B cell (primary cell): ENCODE measurements around the gene GMNC. TPM values are rescaled to one million over a fixed set of nuclear protein-coding genes. Genes with fewer than 3 reads are reported as not detected.
A peak's percentile ranks its signal among the peaks of the same experiment; 100 is the strongest.

Source experiments
- ATAC-seq: fragments of 200-7000 bp; cut with Tn5 transposase; one replicate; pipeline ENCODE4 v1.10.0; 2021; ENCODE audit warnings: low read depth, mild to moderate bottlenecking, moderate number of reproducible peaks, moderate library complexity
- CTCF ChIA-PET: fragments of 350-600 bp; sonication (Branson Sonifier 250); formaldehyde crosslinking; loops from one replicate; lab custom pipeline; 2021; ENCODE audit warnings: antibody characterized with exemption, inconsistent platforms; lab: Charles Lee
- POLR2A ChIA-PET: fragments of 350-600 bp; sonication (Branson Sonifier 250); formaldehyde crosslinking; loops from one replicate; lab custom pipeline; 2021; ENCODE audit warnings: antibody characterized with exemption; lab: Charles Lee
- DNase-seq: peaks from one replicate; pipeline ENCODE4 v3.0.0; 2013
- H2AFZ ChIP-seq: 2 replicates; pipeline ENCODE4 v1.6.1; 2012; ENCODE audit warnings: mild to moderate bottlenecking, low read depth, low read length; ENCODE audit not compliant: insufficient read depth, poor library complexity, severe bottlenecking
- H3K27ac ChIP-seq, 2 donors: 1 replicate in 1 of 2; 2 replicates in 1 of 2; pipeline ENCODE4 v1.5.1; 2012 to 2013; ENCODE audit warnings: low read length in 2 of 2, mild to moderate bottlenecking in 2 of 2, moderate library complexity in 1 of 2
- H3K27me3 ChIP-seq, 4 experiments: fragments of 200-600 bp in 1 of 4; sonication (generic) in 1 of 4; replicated peaks in 1 of 4; 1 replicate in 2 of 4; 2 replicates in 2 of 4; pipeline versions ENCODE4 v1.6.1 to v1.7.0; 2013 to 2016; ENCODE audit warnings: low read length in 3 of 4, mild to moderate bottlenecking in 2 of 4, mixed read lengths in 1 of 4, moderate library complexity in 1 of 4; ENCODE audit not compliant: insufficient read depth in 4 of 4, control insufficient read depth in 3 of 4; ENCODE audit errors: control extremely low read depth in 1 of 4
- H3K36me3 ChIP-seq, 2 experiments: replicated peaks in 1 of 2; 1 replicate in 1 of 2; 2 replicates in 1 of 2; pipeline versions ENCODE4 v1.6.1 to v1.7.1; 2013; ENCODE audit warnings: low read length in 1 of 2; ENCODE audit not compliant: insufficient read depth in 2 of 2, control insufficient read depth in 1 of 2; ENCODE audit errors: control extremely low read depth in 1 of 2, extremely low read depth in 1 of 2
- H3K4me1 ChIP-seq, 2 donors: fragments of 200-600 bp in 1 of 2; sonication (generic) in 1 of 2; 1 replicate in 1 of 2; 2 replicates in 1 of 2; pipeline versions ENCODE4 v1.5.1 to v1.6.1; 2013 to 2017; ENCODE audit warnings: low read length in 2 of 2; ENCODE audit not compliant: control insufficient read depth in 2 of 2, insufficient read depth in 2 of 2
- H3K4me2 ChIP-seq: replicated peaks from 2 replicates; pipeline ENCODE3; 2012; ENCODE audit warnings: mild to moderate bottlenecking, low read depth, low read length; ENCODE audit not compliant: poor library complexity, severe bottlenecking
- H3K4me3 ChIP-seq, 5 experiments: fragments of 200-600 bp in 1 of 5; sonication (generic) in 1 of 5; 1 replicate in 3 of 5; 2 replicates in 2 of 5; pipeline versions ENCODE4 v1.5.1 to v1.7.0; 2011 to 2016; ENCODE audit warnings: low read length in 4 of 5, mild to moderate bottlenecking in 4 of 5, low read depth in 2 of 5, control low read depth in 1 of 5, moderate library complexity in 1 of 5; ENCODE audit not compliant: insufficient read depth in 1 of 5; ENCODE audit errors: control extremely low read depth in 1 of 5, extremely low read depth in 1 of 5
- H3K79me2 ChIP-seq: fragments of 200-600 bp; sonication (generic); one replicate; pipeline ENCODE4 v1.6.0; 2016; ENCODE audit warnings: low read length; ENCODE audit not compliant: control insufficient read depth, insufficient read depth
- H3K9ac ChIP-seq: fragments of 200-600 bp; sonication (generic); 2 replicates; pipeline ENCODE4 v1.6.1; 2017; ENCODE audit warnings: mild to moderate bottlenecking, low read length, moderate library complexity
- H3K9me3 ChIP-seq, 3 donors: one replicate each; pipeline versions ENCODE4 v1.6.1 to v1.7.1; 2013; ENCODE audit warnings: low read length in 2 of 3; ENCODE audit not compliant: control insufficient read depth in 2 of 3, insufficient read depth in 1 of 3; ENCODE audit errors: control extremely low read depth in 1 of 3
- H4K20me1 ChIP-seq: 2 replicates; pipeline ENCODE4 v1.6.0; 2012; ENCODE audit warnings: mild to moderate bottlenecking, low read length; ENCODE audit not compliant: insufficient read depth, control insufficient read depth, poor library complexity, severe bottlenecking
- H3K27ac Mint-ChIP-seq: one replicate; pipeline ENCODE4 v1.8.0; 2021; ENCODE audit warnings: mixed read lengths
- H3K27me3 Mint-ChIP-seq: one replicate; pipeline ENCODE4 v1.8.0; 2021; ENCODE audit warnings: mixed read lengths
- H3K4me1 Mint-ChIP-seq: one replicate; pipeline ENCODE4 v1.8.0; 2021; ENCODE audit warnings: mixed read lengths
- H3K4me3 Mint-ChIP-seq: one replicate; pipeline ENCODE4 v1.8.0; 2021; ENCODE audit warnings: mixed read lengths
- H3K9me3 Mint-ChIP-seq: one replicate; pipeline ENCODE4 v1.8.0; 2022; ENCODE audit warnings: mixed read lengths; ENCODE audit not compliant: insufficient read depth
- EZH2 ChIP-seq: IDR thresholded peaks from 2 replicates; pipeline ENCODE4 v1.6.1; 2012; ENCODE audit warnings: borderline replicate concordance, low read depth, mild to moderate bottlenecking, moderate library complexity, low read length; ENCODE audit not compliant: insufficient read depth, poor library complexity, severe bottlenecking
- WGBS: methylation state at CpG from one replicate; pipeline ENCODE4 v1.1.5; 2013; ENCODE audit warnings: missing lambda C conversion rate; ENCODE audit not compliant: insufficient coverage; 5-methylcytosine and 5-hydroxymethylcytosine counted together
- intact Hi-C: fragments of 100-400 bp; cut with micrococcal nuclease; formaldehyde crosslinking; loops from one replicate; pipeline ENCODE4 v1.10.0; 2022
- polyA plus RNA-seq: library from polyadenylated mRNA; depleted of rRNA; stranded (reverse); fragments of >200 nt; gene quantifications from 2 replicates; pipeline ENCODE4 v1.2.3, GENCODE V29; 2012
- total RNA-seq, 2 donors: library from RNA; stranded (reverse); fragments of 120-200 nt in 1 of 2; gene quantifications; 1 replicate in 1 of 2; 2 replicates in 1 of 2; pipeline versions ENCODE4 v1.2.3 to v1.2.4, GENCODE V29; 2013 to 2022
- TF ChIP-seq, protein P1 (sequence below): fragments of 200-600 bp; IDR thresholded peaks from one replicate; pipeline ENCODE4 v1.8.0; 2022; ENCODE audit warnings: antibody characterized with exemption, mild to moderate bottlenecking

Gene GMNC
- total and polyA plus RNA-seq, 2 donors (not counting 1 experiment from before 2014, with no cell fraction given) = not detected

DNA sequence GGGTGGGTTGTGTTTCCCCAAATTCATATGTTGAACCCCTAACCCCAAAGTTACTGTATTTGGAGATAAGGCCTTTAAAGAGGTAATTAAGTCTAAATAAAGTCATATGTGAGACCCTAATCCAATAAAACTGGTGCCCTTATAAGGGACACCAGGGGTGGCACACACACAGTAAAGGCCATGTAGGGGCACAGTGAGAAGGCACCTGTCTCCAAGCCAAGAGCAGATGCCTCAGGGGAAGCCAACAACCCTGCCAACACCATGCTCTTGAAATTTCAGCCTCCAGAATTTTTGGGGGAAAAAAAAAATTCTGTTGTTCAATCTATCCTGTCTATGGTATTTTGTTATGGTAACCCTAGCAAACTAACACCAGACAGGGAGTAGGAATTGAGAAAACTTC is 1.5 kb upstream of the GMNC start:
- Mint-ChIP-seq H3K27me3 (peaks cover 55% of the 10 kb centered on the region), H3K4me1 (peaks cover 10% of the 10 kb centered on the region), H3K4me3 (no peak overlapping the region), H3K9me3 (no peaks in the 10 kb centered on the region), H3K27ac (no peak overlapping the region)
- H3K36me3 ChIP-seq = no peaks in the 10 kb centered on the region
- ChIA-PET POLR2A (no interaction called here), CTCF (no interaction called here)
- no peaks in the 10 kb centered on the region for H3K79me2 ChIP-seq
- no peak overlapping the region for H2AFZ ChIP-seq
- H3K4me1 ChIP-seq = peaks cover 4 to 8% of the 10 kb centered on the region in 2 donors
- no peak overlapping the region for H3K4me3 ChIP-seq
- peaks cover 0 to 2% (median 0%) of the 10 kb centered on the region in 3 donors for H3K9me3 ChIP-seq
- H3K4me2 ChIP-seq = no peak overlapping the region
- intact Hi-C loops = no loop called here
- H3K27me3 ChIP-seq = peaks cover 0 to 24% (median 10%) of the 10 kb centered on the region in 4 experiments
- H3K27ac ChIP-seq = no peak overlapping the region
- no peaks in the 10 kb centered on the region for H4K20me1 ChIP-seq
- TF ChIP-seq, protein P1, sequence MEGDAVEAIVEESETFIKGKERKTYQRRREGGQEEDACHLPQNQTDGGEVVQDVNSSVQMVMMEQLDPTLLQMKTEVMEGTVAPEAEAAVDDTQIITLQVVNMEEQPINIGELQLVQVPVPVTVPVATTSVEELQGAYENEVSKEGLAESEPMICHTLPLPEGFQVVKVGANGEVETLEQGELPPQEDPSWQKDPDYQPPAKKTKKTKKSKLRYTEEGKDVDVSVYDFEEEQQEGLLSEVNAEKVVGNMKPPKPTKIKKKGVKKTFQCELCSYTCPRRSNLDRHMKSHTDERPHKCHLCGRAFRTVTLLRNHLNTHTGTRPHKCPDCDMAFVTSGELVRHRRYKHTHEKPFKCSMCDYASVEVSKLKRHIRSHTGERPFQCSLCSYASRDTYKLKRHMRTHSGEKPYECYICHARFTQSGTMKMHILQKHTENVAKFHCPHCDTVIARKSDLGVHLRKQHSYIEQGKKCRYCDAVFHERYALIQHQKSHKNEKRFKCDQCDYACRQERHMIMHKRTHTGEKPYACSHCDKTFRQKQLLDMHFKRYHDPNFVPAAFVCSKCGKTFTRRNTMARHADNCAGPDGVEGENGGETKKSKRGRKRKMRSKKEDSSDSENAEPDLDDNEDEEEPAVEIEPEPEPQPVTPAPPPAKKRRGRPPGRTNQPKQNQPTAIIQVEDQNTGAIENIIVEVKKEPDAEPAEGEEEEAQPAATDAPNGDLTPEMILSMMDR = no peak
- no peak for TF ChIP-seq EZH2
- no peak overlapping the region for H3K9ac ChIP-seq
- ATAC-seq (no peak), DNase-seq (no peak)

DNA sequence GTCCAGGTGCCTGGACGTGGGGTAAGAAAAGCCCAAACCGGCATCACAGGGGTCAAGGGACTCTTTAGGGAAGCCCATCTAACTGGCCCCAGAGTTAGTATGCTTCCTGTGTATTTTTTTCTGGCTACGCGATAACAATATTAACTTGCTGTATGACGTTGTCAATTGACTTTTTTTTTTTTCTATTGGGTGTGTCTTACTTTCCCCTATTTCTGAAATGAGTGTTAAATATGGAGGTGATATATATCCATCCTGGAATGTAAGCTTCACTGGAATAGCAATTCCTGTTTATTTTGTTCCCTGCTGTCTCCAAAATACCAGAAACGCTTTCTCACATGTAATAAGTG is 598 bp upstream of the GMNC start:
- peaks cover 0 to 24% (median 10%) of the 10 kb centered on the region in 4 experiments for H3K27me3 ChIP-seq
- H3K4me1 ChIP-seq = peaks cover 4 to 8% of the 10 kb centered on the region in 2 donors
- no peaks in the 10 kb centered on the region for H3K36me3 ChIP-seq
- peaks cover 10% of the 10 kb centered on the region for H3K4me1 Mint-ChIP-seq
- peaks cover 55% of the 10 kb centered on the region for H3K27me3 Mint-ChIP-seq
- ChIA-PET CTCF (no interaction called here), POLR2A (no interaction called here)
- no peaks in the 10 kb centered on the region for H4K20me1 ChIP-seq
- H3K9ac ChIP-seq = peak overlapping the region; percentile 47
- peak overlapping the region; percentile 57 for H2AFZ ChIP-seq
- H3K79me2 ChIP-seq = no peaks in the 10 kb centered on the region
- no peaks in the 10 kb centered on the region for H3K9me3 Mint-ChIP-seq
- no peak for DNase-seq
- H3K4me3 Mint-ChIP-seq = peak overlapping the region; percentile 81
- peaks cover 0 to 2% (median 0%) of the 10 kb centered on the region in 3 donors for H3K9me3 ChIP-seq
- intact Hi-C loops = no loop called here
- TF ChIP-seq EZH2 = no peak
- TF ChIP-seq, protein P1 = no peak
- H3K27ac Mint-ChIP-seq = no peak overlapping the region
- no peak overlapping the region for H3K27ac ChIP-seq
- 4% methylated on average over 5 of the region's 6 CpGs for WGBS
- ATAC-seq = no peak
- H3K4me3 ChIP-seq = peak overlapping the region in 3 of 5 experiments; percentile 31 to 53 (median 35)
- peak overlapping the region; percentile 66 for H3K4me2 ChIP-seq
